Measurements from ENCODE around the gene SALL2. TPM values are rescaled to one million over a fixed set of nuclear protein-coding genes. Genes with fewer than 3 reads are reported as not detected.

SALL2 gene
- total RNA-seq, 2 experiments from 2014 or later: 4.4 to 5.2 TPM

DNA sequence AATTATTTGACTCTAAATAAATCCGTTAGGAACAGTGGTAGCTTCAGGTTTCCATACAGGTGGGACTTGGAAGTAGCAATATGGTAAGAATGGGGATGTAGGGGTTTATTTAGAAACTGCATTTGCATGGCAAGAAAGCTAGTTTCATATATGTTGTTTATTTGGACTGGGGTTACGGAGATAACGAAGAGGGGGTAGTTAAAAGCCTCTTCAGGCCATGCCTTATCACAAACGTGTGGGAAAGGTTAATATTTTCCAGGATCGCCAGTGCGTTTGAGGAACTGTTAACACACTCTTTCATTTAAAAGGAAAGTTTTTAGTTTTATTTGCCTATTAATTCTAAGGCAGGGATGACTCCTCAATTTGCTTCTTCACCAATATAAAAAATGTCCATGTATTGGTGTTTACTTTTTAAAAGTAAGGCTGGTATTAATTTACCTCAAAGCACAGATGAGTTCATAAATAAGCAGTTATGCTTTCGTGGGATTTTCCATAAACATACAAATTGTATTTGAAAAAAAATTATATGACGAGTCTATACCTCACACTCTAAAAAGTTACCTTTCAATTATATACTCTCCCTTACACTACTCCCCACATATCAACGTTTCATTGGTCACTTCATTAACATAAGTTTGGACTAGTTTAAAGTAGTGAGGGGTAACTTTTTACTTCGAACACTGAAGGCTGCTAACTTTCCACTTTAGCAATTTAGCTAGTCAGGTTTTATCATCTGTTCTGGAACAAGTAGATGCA is 50.2 kb downstream of the SALL2 start:
- Mint-ChIP-seq H3K4me1 (peaks cover 21% of the 10 kb centered on the region), H3K4me3 (peak overlapping the region; percentile 100), H3K36me3 (peaks cover 11% of the 10 kb centered on the region), H3K27me3 (no peaks in the 10 kb centered on the region), H3K27ac (peak overlapping the region; percentile 97), H3K9me3 (no peaks in the 10 kb centered on the region)
- no peak for DNase-seq

Other genes starting within 250 kb of the SALL2 start
- gene RPGRIP1, start 246.3 kb downstream of the SALL2 start, total RNA-seq: under 1 TPM; 0.08 to 0.22 TPM
- gene SUPT16H, start 142.3 kb downstream of the SALL2 start, total RNA-seq: 100 to 1,000 TPM; 218 to 221 TPM
- 10 to 100 TPM; 78.5 to 86.2 TPM for gene CHD8, start 70.2 kb downstream of the SALL2 start, total RNA-seq
- 10 to 100 TPM; 17.3 to 21.0 TPM for gene RAB2B, start 49.4 kb downstream of the SALL2 start, total RNA-seq
- 10 to 100 TPM; 76.5 to 78.0 TPM for gene TOX4, start 49.2 kb downstream of the SALL2 start, total RNA-seq
- gene METTL3, start 15.0 kb downstream of the SALL2 start, total RNA-seq: 10 to 100 TPM; 52.2 to 54.2 TPM
- gene OR10G3, start 53.7 kb upstream of the SALL2 start, total RNA-seq: not detected
- gene OR10G2, start 108.6 kb upstream of the SALL2 start, total RNA-seq: not detected
- gene OR4E2, start 127.5 kb upstream of the SALL2 start, total RNA-seq: not detected
- not detected for gene OR4E1, start 147.5 kb upstream of the SALL2 start, total RNA-seq

Measured in activated naive CD8-positive, alpha-beta T cell treated with anti-CD3 and anti-CD28 coated beads for 36 hours (primary cell).